Activated CD4-positive, alpha-beta T cell treated with anti-CD3 and anti-CD28 coated beads, Interleukin-2, amount 50 U/mL, for 4 hours (primary cell): Measurements from ENCODE around the gene SAMHD1.
"Not testable (repeated sequence)": the region's sequence is repeated elsewhere in the genome, so short reads cannot be mapped to it uniquely, and the experiment has no call there.

Experiments used
- DNase-seq, 2 experiments: peaks; one replicate each; pipeline ENCODE4 v3.0.0-alpha.2; 2020

Gene SAMHD1

DNA sequence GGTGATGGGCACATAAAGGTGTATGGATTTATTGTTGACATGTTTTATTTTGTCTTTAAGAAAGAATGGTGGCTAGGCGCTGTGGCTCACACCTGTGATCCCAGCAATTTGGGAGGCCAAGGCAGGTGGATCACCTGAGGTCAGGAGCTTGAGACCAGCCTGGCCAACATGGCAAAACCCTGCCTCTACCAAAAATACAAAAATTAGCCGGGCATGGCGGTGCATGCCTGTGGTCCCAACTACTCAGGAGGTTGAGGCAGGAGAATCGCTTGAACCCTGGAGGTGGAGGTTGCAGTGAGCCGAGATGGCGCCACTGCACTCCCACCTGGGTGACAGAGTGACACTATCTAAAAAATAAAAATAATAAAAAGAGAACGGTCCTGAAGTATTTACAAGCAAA is 45.4 kb downstream of the SAMHD1 start:
- not testable (repeated sequence) for DNase-seq

DNA sequence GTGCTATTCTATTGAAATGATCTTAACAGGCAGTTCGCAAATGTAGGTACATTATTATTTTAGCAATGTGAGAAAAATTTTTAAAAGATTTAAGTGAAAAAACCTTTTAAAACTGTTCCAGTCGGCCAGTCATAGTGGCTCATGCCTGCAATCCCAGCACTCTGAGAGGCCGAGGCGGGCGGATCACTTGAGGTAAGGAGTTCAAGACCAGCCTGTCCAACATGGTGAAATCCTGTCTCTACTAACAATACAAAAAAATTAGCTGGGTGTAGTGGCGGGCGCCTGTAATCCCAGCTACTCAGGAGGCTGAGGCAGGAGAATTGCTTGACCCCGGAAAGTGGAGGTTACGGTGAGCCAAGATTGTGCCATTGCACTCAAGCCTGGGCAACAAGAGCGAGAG is 45.9 kb downstream of the SAMHD1 start:
- DNase-seq: not testable (repeated sequence)

DNA sequence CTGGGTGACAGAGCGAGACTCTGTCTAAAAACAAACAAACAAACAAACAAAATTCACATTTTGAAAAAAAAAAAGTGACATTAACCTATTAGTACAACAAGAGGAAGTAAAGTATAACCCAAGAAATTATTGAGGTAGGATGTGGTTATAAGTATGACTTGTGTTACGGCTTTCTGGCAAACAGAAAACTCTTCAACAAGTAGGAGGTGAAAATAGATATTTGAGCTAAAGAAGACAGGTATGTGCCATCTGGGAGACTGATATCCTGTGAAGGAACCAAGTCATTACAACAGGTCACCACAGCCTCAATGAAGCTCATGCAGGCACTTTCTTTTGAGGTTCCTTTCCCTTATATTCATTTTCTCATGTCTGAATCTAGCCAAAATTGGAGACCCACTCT is 46.8 kb downstream of the SAMHD1 start:
- no peak for DNase-seq

DNA sequence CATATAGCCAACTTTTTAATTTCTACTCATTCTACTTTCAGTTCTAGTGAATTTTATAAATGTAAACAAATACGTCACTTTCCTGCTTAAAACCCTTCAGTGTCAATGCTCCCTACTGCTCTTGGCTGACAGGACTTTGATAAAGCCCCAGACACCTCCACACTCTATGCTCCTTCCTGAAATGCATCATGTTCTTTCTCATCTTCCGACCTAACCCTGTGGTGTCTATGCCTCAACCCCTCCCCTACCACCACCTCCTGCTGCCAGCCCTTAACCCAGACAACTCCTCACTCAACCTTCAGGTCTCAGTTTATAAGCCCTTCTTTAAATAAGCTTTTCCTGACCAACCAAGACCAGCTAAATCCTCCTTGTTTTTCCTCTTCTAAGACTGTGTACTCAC is 56.5 kb downstream of the SAMHD1 start:
- no peak for DNase-seq

DNA sequence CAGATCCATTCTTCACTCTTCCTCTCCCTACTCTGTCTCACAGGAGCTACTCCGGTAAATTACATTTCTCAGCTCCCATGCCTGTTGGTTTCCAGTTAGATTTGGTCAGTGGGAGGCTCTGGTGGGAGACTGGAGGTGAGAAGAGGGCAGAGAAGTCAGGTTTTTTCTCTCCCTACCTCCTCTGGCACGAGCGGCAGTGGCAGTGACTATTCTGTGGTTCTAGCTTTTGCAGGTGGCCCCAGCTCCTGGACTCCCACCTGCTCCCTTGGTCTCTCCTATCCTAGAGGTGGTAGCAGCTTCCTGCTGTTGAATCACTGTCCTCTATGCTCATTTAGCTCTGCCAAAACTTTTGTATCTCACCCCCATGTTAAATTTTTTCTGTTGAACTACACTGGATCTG is 57.7 kb downstream of the SAMHD1 start:
- DNase-seq: no peak

GRCh38 chr20:36891211-36891610 is 60.3 kb downstream of the SAMHD1 start:
- no peak for DNase-seq

GRCh38 chr20:36890586-36890985 is 60.9 kb downstream of the SAMHD1 start:
- DNase-seq: no peak

DNA sequence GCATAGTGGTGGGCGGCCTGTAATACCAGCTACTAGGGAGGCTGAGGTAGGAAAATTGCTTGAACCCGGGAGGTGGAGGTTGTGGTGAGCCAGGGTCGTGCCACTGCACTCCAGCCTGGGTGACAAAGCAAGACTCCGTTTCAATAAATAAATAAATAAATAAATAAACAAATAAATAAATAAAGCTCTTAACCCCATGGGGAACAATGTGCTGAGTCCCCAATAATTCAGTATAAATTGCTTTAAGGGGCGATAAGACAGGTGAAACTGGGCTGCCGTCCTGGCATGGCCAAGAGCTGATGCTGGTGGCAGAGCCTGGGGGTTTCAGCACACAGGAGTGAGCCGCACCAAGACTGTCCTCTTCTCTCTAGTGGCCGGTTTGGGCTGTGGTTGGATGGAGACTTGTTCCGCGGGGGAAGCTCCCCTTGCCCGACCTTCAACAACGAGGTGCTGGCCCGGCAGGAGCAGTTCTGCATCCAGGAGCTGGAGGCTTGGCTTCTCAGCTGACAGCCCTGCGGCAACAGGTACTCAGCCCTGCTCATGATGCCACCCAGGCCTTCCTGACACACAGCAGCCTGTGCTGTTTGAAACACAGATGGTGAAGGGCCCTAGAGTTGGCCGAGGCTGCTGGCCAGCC is 62.5 kb downstream of the SAMHD1 start:
- no peak for DNase-seq

GRCh38 chr20:36887752-36888090 is 63.8 kb downstream of the SAMHD1 start:
- no peak for DNase-seq

GRCh38 chr20:36886859-36887751 is 64.4 kb downstream of the SAMHD1 start:
- peak; percentile 74 to 81 for DNase-seq

DNA sequence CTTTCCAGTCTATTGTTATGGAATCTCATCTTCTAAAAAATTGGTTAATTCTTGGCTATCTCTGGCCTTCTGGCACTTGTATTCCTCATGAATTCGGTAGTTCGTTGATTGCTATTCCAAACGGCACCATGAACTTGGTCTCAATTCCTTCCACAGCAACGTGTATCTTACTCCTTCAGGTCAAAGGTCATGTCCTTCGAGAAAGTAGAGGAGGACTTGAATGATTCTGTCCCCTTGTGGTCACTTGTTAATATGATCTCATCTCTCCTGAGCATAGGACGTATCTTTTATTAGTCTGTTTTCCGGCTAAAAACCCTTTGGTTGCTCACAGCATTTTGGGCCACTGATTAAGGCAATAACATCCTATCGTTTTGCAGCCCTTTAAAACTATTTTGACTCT is 66.2 kb downstream of the SAMHD1 start:
- no peak for DNase-seq

DNA sequence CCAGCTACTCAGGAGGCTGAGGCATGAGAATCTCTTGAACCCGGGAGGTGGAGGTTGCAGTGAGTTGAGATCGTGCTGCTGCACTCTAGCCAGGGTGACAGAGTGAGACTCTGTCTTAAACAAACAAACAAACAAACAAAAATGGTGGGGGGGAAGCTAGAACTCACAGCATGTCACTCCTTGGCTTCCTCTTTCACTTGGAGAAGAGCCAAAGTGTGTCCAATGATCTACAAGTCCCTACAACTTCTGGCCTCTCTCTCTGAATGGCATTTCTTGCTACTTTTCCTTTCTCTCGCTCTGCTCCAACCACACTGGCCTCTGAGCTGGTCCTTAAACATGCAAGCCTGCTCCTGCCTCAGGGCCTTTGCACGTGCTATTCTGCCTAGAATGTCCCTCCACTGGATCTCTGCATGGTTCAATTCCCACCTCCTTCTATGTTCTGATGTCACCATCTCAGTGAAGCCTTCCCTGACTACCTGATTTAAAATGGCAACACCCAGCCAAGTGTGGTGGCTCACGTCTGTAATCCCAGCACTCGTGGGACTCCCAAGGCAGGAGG is 67.5 kb downstream of the SAMHD1 start:
- no peak for DNase-seq

GRCh38 chr20:36881888-36882287 is 69.6 kb downstream of the SAMHD1 start:
- no peak for DNase-seq

- no peak for DNase-seq
Observed at GRCh38 chr20:36881331-36881730, 70.2 kb downstream of the SAMHD1 start.

DNA sequence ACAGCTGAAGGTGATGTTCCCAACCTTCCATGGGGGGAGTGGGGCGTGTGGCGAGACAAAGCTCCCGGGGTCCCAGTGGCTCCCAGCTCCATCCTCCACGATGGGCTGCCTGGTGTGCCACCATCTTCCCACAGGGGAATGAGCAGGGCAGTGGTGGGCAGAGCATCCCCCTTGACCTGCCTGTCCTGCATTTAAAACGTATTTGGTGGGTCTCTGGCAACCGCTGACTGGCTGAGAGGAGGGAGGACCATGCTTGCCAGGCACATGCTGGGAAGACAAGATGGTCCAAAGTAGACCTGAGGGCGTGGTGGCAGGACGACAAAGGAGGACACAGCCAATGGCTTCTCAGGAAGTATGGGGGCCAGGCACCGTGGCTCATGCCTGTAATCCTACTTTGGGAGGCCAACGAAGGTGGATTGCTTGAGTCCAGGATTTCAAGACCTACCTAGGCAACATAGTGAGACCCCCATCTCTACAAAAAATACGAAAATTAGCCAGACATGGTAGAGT is 70.7 kb downstream of the SAMHD1 start:
- no peak for DNase-seq

DNA sequence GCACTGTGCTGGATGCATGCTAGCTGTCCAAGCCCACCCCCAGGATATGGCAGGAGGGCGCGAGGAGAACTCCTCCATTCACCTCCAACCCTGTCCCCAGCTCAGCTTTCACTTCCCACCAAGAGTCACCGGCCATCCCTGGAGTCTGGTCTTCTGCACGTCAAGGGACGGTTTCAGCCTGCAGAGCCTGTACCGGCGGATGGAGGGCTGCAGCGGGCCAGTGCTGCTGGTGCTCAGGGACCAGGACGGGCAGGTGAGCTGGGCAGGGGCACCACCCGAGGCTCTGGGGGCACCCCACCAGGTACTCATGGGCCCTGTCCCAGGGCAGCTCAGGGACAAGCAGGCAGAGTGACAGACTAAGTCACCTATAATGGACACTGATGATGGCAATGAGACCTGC is 72.6 kb downstream of the SAMHD1 start:
- DNase-seq: no peak

GRCh38 chr20:36876473-36876833 is 75.1 kb downstream of the SAMHD1 start:
- no peak for DNase-seq

GRCh38 chr20:36875702-36876472 is 75.6 kb downstream of the SAMHD1 start, which contains the start of gene TLDC2:
Gene TLDC2 (plus strand): TSS chr20:36876138. CDS start chr20:36876175, 37 bp downstream.
- no peak for DNase-seq

- not testable (repeated sequence) for DNase-seq
Observed at GRCh38 chr20:36875093-36875492, 76.4 kb downstream of the SAMHD1 start.

DNA sequence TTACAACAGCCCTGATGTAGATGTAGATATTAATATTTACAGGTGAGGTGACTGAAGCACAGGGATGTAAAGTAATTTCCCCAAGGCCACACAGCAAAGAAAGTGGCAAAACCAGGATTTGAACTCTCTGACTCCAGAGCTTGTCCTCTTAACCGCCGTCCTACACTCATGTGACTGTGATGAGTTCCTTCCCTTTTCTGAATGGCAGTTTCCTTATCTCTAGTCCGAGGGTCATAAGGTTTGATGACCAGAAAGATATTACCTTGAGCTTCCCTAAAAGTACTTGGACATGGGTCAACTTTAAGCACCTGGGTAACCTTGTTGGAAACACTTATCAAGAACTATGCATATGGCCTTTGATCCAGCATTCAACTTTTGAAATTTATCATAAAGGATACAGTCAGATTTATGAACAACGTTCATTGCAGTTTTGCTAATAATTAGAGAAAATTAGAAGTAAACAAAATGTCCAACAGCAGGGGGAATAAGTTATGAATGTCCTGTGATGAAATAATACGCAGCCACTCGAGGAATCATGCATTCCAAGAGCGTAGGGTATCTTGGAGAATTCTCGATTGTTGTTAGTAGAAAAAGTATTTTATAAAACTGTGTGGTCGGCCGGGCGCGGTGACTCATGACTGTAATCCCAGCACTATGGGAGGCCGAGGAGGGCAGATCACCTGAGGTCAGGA is 77.9 kb downstream of the SAMHD1 start:
- no peak for DNase-seq

GRCh38 chr20:36872852-36873251 is 78.7 kb downstream of the SAMHD1 start:
- DNase-seq: no peak
